Activated T-cell treated with anti-CD3 and anti-CD28 coated beads, Interleukin-2, amount 50 U/mL, for 24 hours (primary cell): Measurements from ENCODE around the gene SLC27A2.

ENCODE experiments used
- DNase-seq: peaks from one replicate; pipeline ENCODE4 v3.0.0-alpha.2; 2020
- H3K27ac Mint-ChIP-seq: 2 replicates; pipeline ENCODE4 v1.8.0; 2020; ENCODE audit warnings: mild to moderate bottlenecking, mixed read lengths
- H3K27me3 Mint-ChIP-seq: 2 replicates; pipeline ENCODE4 v1.8.0; 2020; ENCODE audit warnings: mixed read lengths
- H3K36me3 Mint-ChIP-seq: 2 replicates; pipeline ENCODE4 v1.8.0; 2020; ENCODE audit warnings: low read depth, mixed read lengths
- H3K4me1 Mint-ChIP-seq: 2 replicates; pipeline ENCODE4 v1.8.0; 2020; ENCODE audit warnings: low read depth, mixed read lengths
- H3K4me3 Mint-ChIP-seq: 2 replicates; pipeline ENCODE4 v1.8.0; 2020; ENCODE audit warnings: mild to moderate bottlenecking, moderate library complexity, mixed read lengths
- H3K9me3 Mint-ChIP-seq: 2 replicates; pipeline ENCODE4 v1.8.0; 2020; ENCODE audit warnings: mixed read lengths

The SLC27A2 gene

GRCh38 chr15:50228866-50229265 lies 46.9 kb downstream of the SLC27A2 start:
- Mint-ChIP-seq H3K27ac (no peak overlapping the region), H3K36me3 (peaks cover 4% of the 10 kb centered on the region), H3K27me3 (no peaks in the 10 kb centered on the region), H3K9me3 (no peaks in the 10 kb centered on the region), H3K4me3 (no peak overlapping the region), H3K4me1 (no peaks in the 10 kb centered on the region)
- no peak for DNase-seq

- no peak overlapping the region for H3K27ac Mint-ChIP-seq
- DNase-seq, result no peak
- no peaks in the 10 kb centered on the region for H3K27me3 Mint-ChIP-seq
- H3K9me3 Mint-ChIP-seq, result no peaks in the 10 kb centered on the region
- no peaks in the 10 kb centered on the region for H3K4me1 Mint-ChIP-seq
- H3K36me3 Mint-ChIP-seq, result peaks cover 4% of the 10 kb centered on the region
- no peak overlapping the region for H3K4me3 Mint-ChIP-seq
Observed at GRCh38 chr15:50229336-50229735, 47.3 kb downstream of the SLC27A2 start.

- Mint-ChIP-seq H3K4me1 (no peaks in the 10 kb centered on the region), H3K4me3 (no peak overlapping the region), H3K36me3 (peaks cover 4% of the 10 kb centered on the region), H3K9me3 (no peaks in the 10 kb centered on the region), H3K27me3 (no peaks in the 10 kb centered on the region), H3K27ac (no peak overlapping the region)
- no peak for DNase-seq
Observed at GRCh38 chr15:50231761-50232160, 49.8 kb downstream of the SLC27A2 start.

GRCh38 chr15:50232791-50233190 lies 50.8 kb downstream of the SLC27A2 start:
- H3K27ac Mint-ChIP-seq, result no peak overlapping the region
- no peaks in the 10 kb centered on the region for H3K4me1 Mint-ChIP-seq
- no peaks in the 10 kb centered on the region for H3K9me3 Mint-ChIP-seq
- H3K4me3 Mint-ChIP-seq, result no peak overlapping the region
- H3K27me3 Mint-ChIP-seq, result no peaks in the 10 kb centered on the region
- peaks cover 2% of the 10 kb centered on the region for H3K36me3 Mint-ChIP-seq
- no peak for DNase-seq

GRCh38 chr15:50233192-50233736 lies 51.3 kb downstream of the SLC27A2 start:
- H3K4me3 Mint-ChIP-seq, result no peak overlapping the region
- no peak for DNase-seq
- no peaks in the 10 kb centered on the region for H3K27me3 Mint-ChIP-seq
- no peak overlapping the region for H3K27ac Mint-ChIP-seq
- H3K36me3 Mint-ChIP-seq, result peaks cover 2% of the 10 kb centered on the region
- H3K4me1 Mint-ChIP-seq, result no peaks in the 10 kb centered on the region
- no peaks in the 10 kb centered on the region for H3K9me3 Mint-ChIP-seq

- Mint-ChIP-seq H3K27ac (no peak overlapping the region), H3K4me1 (no peaks in the 10 kb centered on the region), H3K36me3 (no peaks in the 10 kb centered on the region), H3K27me3 (no peaks in the 10 kb centered on the region), H3K9me3 (no peaks in the 10 kb centered on the region), H3K4me3 (no peak overlapping the region)
- no peak for DNase-seq
Observed at GRCh38 chr15:50234764-50235163, 52.8 kb downstream of the SLC27A2 start.

GRCh38 chr15:50235794-50236193 lies 53.8 kb downstream of the SLC27A2 start:
- no peaks in the 10 kb centered on the region for H3K27me3 Mint-ChIP-seq
- H3K4me3 Mint-ChIP-seq, result no peak overlapping the region
- DNase-seq, result no peak
- no peaks in the 10 kb centered on the region for H3K4me1 Mint-ChIP-seq
- no peaks in the 10 kb centered on the region for H3K9me3 Mint-ChIP-seq
- H3K36me3 Mint-ChIP-seq, result no peaks in the 10 kb centered on the region
- H3K27ac Mint-ChIP-seq, result no peak overlapping the region

- no peaks in the 10 kb centered on the region for H3K27me3 Mint-ChIP-seq
- H3K4me1 Mint-ChIP-seq, result peaks cover 3% of the 10 kb centered on the region
- H3K4me3 Mint-ChIP-seq, result no peak overlapping the region
- no peak for DNase-seq
- no peaks in the 10 kb centered on the region for H3K9me3 Mint-ChIP-seq
- H3K27ac Mint-ChIP-seq, result no peak overlapping the region
- no peaks in the 10 kb centered on the region for H3K36me3 Mint-ChIP-seq
Observed at GRCh38 chr15:50236433-50236832, 54.4 kb downstream of the SLC27A2 start.

- H3K27ac Mint-ChIP-seq, result no peak overlapping the region
- H3K9me3 Mint-ChIP-seq, result no peaks in the 10 kb centered on the region
- no peak overlapping the region for H3K4me3 Mint-ChIP-seq
- no peak for DNase-seq
- peaks cover 9% of the 10 kb centered on the region for H3K4me1 Mint-ChIP-seq
- no peaks in the 10 kb centered on the region for H3K27me3 Mint-ChIP-seq
- H3K36me3 Mint-ChIP-seq, result no peaks in the 10 kb centered on the region
Observed at GRCh38 chr15:50238255-50238654, 56.3 kb downstream of the SLC27A2 start.

GRCh38 chr15:50241684-50242450 lies 59.9 kb downstream of the SLC27A2 start:
- no peak overlapping the region for H3K4me3 Mint-ChIP-seq
- H3K9me3 Mint-ChIP-seq, result no peaks in the 10 kb centered on the region
- peaks cover 10% of the 10 kb centered on the region for H3K4me1 Mint-ChIP-seq
- H3K27ac Mint-ChIP-seq, result peak overlapping the region; percentile 34
- no peaks in the 10 kb centered on the region for H3K27me3 Mint-ChIP-seq
- no peak for DNase-seq
- no peaks in the 10 kb centered on the region for H3K36me3 Mint-ChIP-seq

GRCh38 chr15:50244153-50244552 lies 62.2 kb downstream of the SLC27A2 start:
- H3K36me3 Mint-ChIP-seq, result no peaks in the 10 kb centered on the region
- H3K4me3 Mint-ChIP-seq, result no peak overlapping the region
- no peak for DNase-seq
- H3K9me3 Mint-ChIP-seq, result no peaks in the 10 kb centered on the region
- H3K4me1 Mint-ChIP-seq, result peaks cover 25% of the 10 kb centered on the region
- no peak overlapping the region for H3K27ac Mint-ChIP-seq
- no peaks in the 10 kb centered on the region for H3K27me3 Mint-ChIP-seq

- DNase-seq, result no peak
- no peaks in the 10 kb centered on the region for H3K36me3 Mint-ChIP-seq
- no peaks in the 10 kb centered on the region for H3K27me3 Mint-ChIP-seq
- no peak overlapping the region for H3K4me3 Mint-ChIP-seq
- H3K27ac Mint-ChIP-seq, result no peak overlapping the region
- H3K9me3 Mint-ChIP-seq, result no peaks in the 10 kb centered on the region
- peaks cover 29% of the 10 kb centered on the region for H3K4me1 Mint-ChIP-seq
Observed at GRCh38 chr15:50244959-50245624, 63.1 kb downstream of the SLC27A2 start.

GRCh38 chr15:50246631-50247030 lies 64.6 kb downstream of the SLC27A2 start:
- no peak overlapping the region for H3K4me3 Mint-ChIP-seq
- H3K27ac Mint-ChIP-seq, result no peak overlapping the region

GRCh38 chr15:50247819-50248655 lies 66.0 kb downstream of the SLC27A2 start:
- no peak overlapping the region for H3K4me3 Mint-ChIP-seq
- H3K27me3 Mint-ChIP-seq, result peaks cover 4% of the 10 kb centered on the region
- peaks cover 20% of the 10 kb centered on the region for H3K4me1 Mint-ChIP-seq
- H3K36me3 Mint-ChIP-seq, result no peaks in the 10 kb centered on the region
- DNase-seq, result no peak
- H3K9me3 Mint-ChIP-seq, result no peaks in the 10 kb centered on the region
- peak overlapping the region; percentile 63 for H3K27ac Mint-ChIP-seq

More at GRCh38 chr15:50246631-50247030, 64.6 kb downstream of the SLC27A2 start:
- Mint-ChIP-seq H3K36me3 (no peaks in the 10 kb centered on the region), H3K4me1 (peaks cover 24% of the 10 kb centered on the region), H3K27me3 (peaks cover 4% of the 10 kb centered on the region), H3K9me3 (no peaks in the 10 kb centered on the region)
- no peak for DNase-seq
